ENCODE measurements around the gene PRUNE2. TPM values are rescaled to one million over a fixed set of nuclear protein-coding genes. Genes with fewer than 3 reads are reported as not detected.

The PRUNE2 gene
- total and polyA plus RNA-seq, 2 of the 8 experiments (the other 6 are each of a cell fraction or from before 2014, with no cell fraction given), result 5.5 to 13.3 TPM

DNA sequence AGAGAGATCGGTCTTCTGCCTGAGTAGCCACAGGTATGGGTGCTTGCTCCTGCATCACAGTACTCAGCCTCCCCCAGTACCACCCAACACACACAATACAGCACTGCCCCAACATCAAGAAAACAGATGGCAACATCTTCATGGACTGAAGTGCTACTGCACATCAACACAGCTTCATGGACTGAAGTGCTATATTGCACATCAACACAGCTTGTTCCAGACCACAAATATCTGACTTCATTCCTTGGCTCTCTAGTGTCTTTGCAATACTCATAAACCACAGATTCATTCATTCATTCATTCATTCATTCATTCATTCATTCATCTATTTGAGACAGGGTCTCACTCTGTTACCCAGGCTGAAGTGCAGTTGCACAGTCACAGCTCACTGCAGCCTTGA lies 172.8 kb downstream of the PRUNE2 start:
- ChIA-PET CTCF (ENCODE audit: partially characterized antibody) (interaction anchor here (0.6 kb wide), 1 partner anchor 395 kb away, joined by 3 read pairs; no protein-coding TSS in a partner anchor), POLR2A (ENCODE audit: partially characterized antibody) (interaction anchor here (1.5 kb wide), 1 partner anchor 15 kb away, joined by 4 read pairs; no protein-coding TSS in a partner anchor)
- no peak overlapping the region for H3K4me2 ChIP-seq (ENCODE audit: insufficient read depth in 1 of 2, low read depth in 2 of 2, low read length in 2 of 2)
- no peaks in the 10 kb centered on the region for H3K4me1 ChIP-seq (replicated peaks in 1 of 4; ENCODE audit: control insufficient read depth in 3 of 4, insufficient read depth in 4 of 4, low read length in 3 of 4)
- no peak overlapping the region for H2BK12ac ChIP-seq (ENCODE audit: low read depth, low read length)
- FAIRE-seq (no peak), DNase-seq (ENCODE audit: low read depth in 1 of 2, low spot score in 2 of 2) (no peak)
- H4K91ac ChIP-seq (replicated peaks; ENCODE audit: insufficient read length, low read length), result no peak overlapping the region
- 92% methylated on average over 1 of the region's 1 CpG; no CpG with 5 or more reads in 1 of the 2 experiments for WGBS, 2 experiments (ENCODE audit: extremely low coverage in 1 of 2, insufficient coverage in 1 of 2, insufficient read length in 1 of 2, insufficient replicate concordance in 2 of 2, low coverage in 1 of 2, low lambda C conversion rate in 2 of 2, missing lambda C conversion rate in 1 of 2)
- no peak overlapping the region for H2AFZ ChIP-seq (ENCODE audit: low read length)
- H3K27me3 ChIP-seq (replicated peaks in 1 of 4; ENCODE audit: control insufficient read depth in 3 of 4, extremely low read depth in 1 of 4, insufficient read depth in 3 of 4, low read length in 3 of 4), result no peaks in the 10 kb centered on the region
- H2BK5ac ChIP-seq (ENCODE audit: low read depth, low read length), result no peak overlapping the region
- no peaks in the 10 kb centered on the region for H3K36me3 ChIP-seq (ENCODE audit: control insufficient read depth in 2 of 4, insufficient read depth in 4 of 4, low read length in 3 of 4)
- H3K9ac ChIP-seq (replicated peaks in 1 of 4; ENCODE audit: extremely low read depth in 1 of 4, low read depth in 3 of 4, low read length in 3 of 4), result no peak overlapping the region
- no peak overlapping the region for H2BK15ac ChIP-seq (ENCODE audit: low read length)
- H4K8ac ChIP-seq (ENCODE audit: extremely low read depth, insufficient read depth, low read length), result no peak overlapping the region
- no peak overlapping the region for H4K5ac ChIP-seq (ENCODE audit: insufficient read length, low read depth, low read length)
- no peak overlapping the region for H3K4me3 ChIP-seq (ENCODE audit: extremely low read depth in 1 of 4, insufficient read depth in 2 of 4, low read depth in 3 of 4, low read length in 4 of 4)
- no peak overlapping the region for H2AK5ac ChIP-seq (ENCODE audit: low read depth, low read length)
- H3K9me3 ChIP-seq (ENCODE audit: insufficient read depth in 2 of 2, low read depth in 1 of 2, low read length in 1 of 2), result no peaks in the 10 kb centered on the region
- H3K56ac ChIP-seq (replicated peaks; ENCODE audit: insufficient read length, low read depth, low read length), result no peak overlapping the region
- no peak overlapping the region for H2BK20ac ChIP-seq (ENCODE audit: low read length)
- H3K4ac ChIP-seq (replicated peaks; ENCODE audit: insufficient read length, low read depth, low read length), result no peak overlapping the region
- H3K18ac ChIP-seq (ENCODE audit: extremely low read depth, low read length), result no peak overlapping the region
- no peaks in the 10 kb centered on the region for H3K79me1 ChIP-seq (ENCODE audit: low read depth, low read length)
- no peaks in the 10 kb centered on the region for H3K23me2 ChIP-seq (ENCODE audit: low read depth, low read length)
- H3K27ac ChIP-seq (ENCODE audit: low read depth, low read length), result no peak overlapping the region
- no peaks in the 10 kb centered on the region for H3K79me2 ChIP-seq (ENCODE audit: control insufficient read depth in 1 of 2, insufficient read depth in 2 of 2, low read length in 2 of 2)
- H3K14ac ChIP-seq (ENCODE audit: insufficient read length), result no peak overlapping the region
- no peak overlapping the region for H3K23ac ChIP-seq (ENCODE audit: insufficient read length)
- no peak overlapping the region for H2BK120ac ChIP-seq (replicated peaks; ENCODE audit: low read depth, low read length)
- no peaks in the 10 kb centered on the region for H4K20me1 ChIP-seq (replicated peaks in 1 of 2; ENCODE audit: control insufficient read depth in 1 of 2, insufficient read depth in 2 of 2, low read length in 2 of 2)
- TF ChIP-seq ASH2L (IDR thresholded peaks at IDR 0.05; ENCODE audit: low read length) (no peak), TEAD4 (IDR thresholded peaks at IDR 0.05; ENCODE audit: low read depth, low read length) (no peak), SIX5 (IDR thresholded peaks at IDR 0.05; ENCODE audit: low read depth, low read length) (no peak), CTBP2 (IDR thresholded peaks at IDR 0.05; ENCODE audit: borderline replicate concordance, insufficient read depth, insufficient read length, low read length) (no peak), GABPA (IDR thresholded peaks at IDR 0.05; ENCODE audit: borderline replicate concordance, insufficient read depth, low read length) (no peak), JUND (IDR thresholded peaks at IDR 0.05; ENCODE audit: low read length) (no peak), POLR2AphosphoS5 (IDR thresholded peaks at IDR 0.05; ENCODE audit: low read depth, low read length) (no peak)
- TF ChIP-seq, protein P1, sequence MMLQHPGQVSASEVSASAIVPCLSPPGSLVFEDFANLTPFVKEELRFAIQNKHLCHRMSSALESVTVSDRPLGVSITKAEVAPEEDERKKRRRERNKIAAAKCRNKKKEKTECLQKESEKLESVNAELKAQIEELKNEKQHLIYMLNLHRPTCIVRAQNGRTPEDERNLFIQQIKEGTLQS (IDR thresholded peaks at IDR 0.05; ENCODE audit: insufficient read depth, low read depth, low read length), result no peak

Data from H1 (cell line).